ENCODE results near the gene VOPP1. TPM values are rescaled to one million over a fixed set of nuclear protein-coding genes. Genes with fewer than 3 reads are reported as not detected.

Gene VOPP1
- total and polyA plus RNA-seq, 5 donors from 2014 or later, result 40.3 to 128 (median 60.9) TPM

GRCh38 chr7:55517936-55518689, 54.2 kb downstream of the VOPP1 start:
- Mint-ChIP-seq H3K4me1 (peaks cover 37 to 82% (median 62%) of the 10 kb centered on the region in 4 donors), H3K9me3 (no peaks in the 10 kb centered on the region), H3K27me3 (no peaks in the 10 kb centered on the region), H3K4me3 (peak overlapping the region in 2 of 4 donors; percentile 5 to 20), H3K36me3 (peaks cover 44% of the 10 kb centered on the region), H3K27ac (peak overlapping the region in 2 of 3 donors; percentile 45 to 93)
- H3K36me3 ChIP-seq (ENCODE audit: control insufficient read depth, insufficient read depth, low read length), result peaks cover 66% of the 10 kb centered on the region
- peaks cover 40% of the 10 kb centered on the region for H3K4me1 ChIP-seq (ENCODE audit: control insufficient read depth, insufficient read depth, low read length, poor library complexity, severe bottlenecking)
- ATAC-seq (ENCODE audit: low read depth in 2 of 2), result no peak
- H3K27me3 ChIP-seq (ENCODE audit: control insufficient read depth, insufficient read depth, low read length), result no peaks in the 10 kb centered on the region
- H3K27ac ChIP-seq (ENCODE audit: insufficient read depth, low read length, poor library complexity, severe bottlenecking), result peak overlapping the region; percentile 27
- H3K4me3 ChIP-seq (ENCODE audit: low read depth, low read length), result no peak overlapping the region
- no peak for DNase-seq
- no peaks in the 10 kb centered on the region for H3K9me3 ChIP-seq (ENCODE audit: control insufficient read depth in 2 of 2, low read length in 2 of 2)

- H3K4me3 ChIP-seq (ENCODE audit: low read depth, low read length), result no peak overlapping the region
- Mint-ChIP-seq H3K4me3 (peak overlapping the region in 2 of 4 donors; percentile 5 to 23), H3K27me3 (no peaks in the 10 kb centered on the region), H3K9me3 (no peaks in the 10 kb centered on the region), H3K4me1 (peaks cover 36 to 82% (median 56%) of the 10 kb centered on the region in 4 donors), H3K27ac (peak overlapping the region in 2 of 3 donors; percentile 45 to 63), H3K36me3 (peaks cover 47% of the 10 kb centered on the region)
- peaks cover 40% of the 10 kb centered on the region for H3K4me1 ChIP-seq (ENCODE audit: control insufficient read depth, insufficient read depth, low read length, poor library complexity, severe bottlenecking)
- peak; percentile 78 to 79 for ATAC-seq (ENCODE audit: low read depth in 2 of 2)
- no peaks in the 10 kb centered on the region for H3K9me3 ChIP-seq (ENCODE audit: control insufficient read depth in 2 of 2, low read length in 2 of 2)
- peak in 2 of 3 donors; percentile 23 to 56 for DNase-seq
- no peaks in the 10 kb centered on the region for H3K27me3 ChIP-seq (ENCODE audit: control insufficient read depth, insufficient read depth, low read length)
- peak overlapping the region; percentile 42 for H3K27ac ChIP-seq (ENCODE audit: insufficient read depth, low read length, poor library complexity, severe bottlenecking)
- H3K36me3 ChIP-seq (ENCODE audit: control insufficient read depth, insufficient read depth, low read length), result peaks cover 68% of the 10 kb centered on the region
These were observed 55.1 kb downstream of the VOPP1 start for GRCh38 chr7:55517191-55517633.

GRCh38 chr7:55516409-55516808, 55.9 kb downstream of the VOPP1 start:
- Mint-ChIP-seq H3K4me1 (peaks cover 41 to 84% (median 58%) of the 10 kb centered on the region in 4 donors), H3K4me3 (peak overlapping the region; percentile 21 to 69 (median 56))

GRCh38 chr7:55515569-55516279, 56.6 kb downstream of the VOPP1 start:
- H3K4me3 ChIP-seq (ENCODE audit: low read depth, low read length), result peak overlapping the region; percentile 9
- no peaks in the 10 kb centered on the region for H3K9me3 ChIP-seq (ENCODE audit: control insufficient read depth in 2 of 2, low read length in 2 of 2)
- no peaks in the 10 kb centered on the region for H3K27me3 Mint-ChIP-seq
- ATAC-seq (ENCODE audit: low read depth in 2 of 2) (peak in 1 of 2 donors; percentile 11), DNase-seq (peak in 1 of 3 donors; percentile 30)
- no peaks in the 10 kb centered on the region for H3K9me3 Mint-ChIP-seq
- no peaks in the 10 kb centered on the region for H3K27me3 ChIP-seq (ENCODE audit: control insufficient read depth, insufficient read depth, low read length)
- peaks cover 35 to 85% (median 59%) of the 10 kb centered on the region in 4 donors for H3K4me1 Mint-ChIP-seq
- H3K4me1 ChIP-seq (ENCODE audit: control insufficient read depth, insufficient read depth, low read length, poor library complexity, severe bottlenecking), result peaks cover 37% of the 10 kb centered on the region
- H3K27ac Mint-ChIP-seq, result peak overlapping the region; percentile 70 to 88 (median 79)
- H3K36me3 ChIP-seq (ENCODE audit: control insufficient read depth, insufficient read depth, low read length), result peaks cover 66% of the 10 kb centered on the region
- peaks cover 46% of the 10 kb centered on the region for H3K36me3 Mint-ChIP-seq
- peak overlapping the region; percentile 51 for H3K27ac ChIP-seq (ENCODE audit: insufficient read depth, low read length, poor library complexity, severe bottlenecking)
- peak overlapping the region in 3 of 4 donors; percentile 52 to 69 (median 61) for H3K4me3 Mint-ChIP-seq

More at GRCh38 chr7:55516409-55516808, 55.9 kb downstream of the VOPP1 start:
- no peaks in the 10 kb centered on the region for H3K27me3 Mint-ChIP-seq
- Histone ChIP-seq H3K4me3 (ENCODE audit: low read depth, low read length) (peak overlapping the region; percentile 9), H3K4me1 (ENCODE audit: control insufficient read depth, insufficient read depth, low read length, poor library complexity, severe bottlenecking) (peaks cover 39% of the 10 kb centered on the region), H3K9me3 (ENCODE audit: control insufficient read depth in 2 of 2, low read length in 2 of 2) (no peaks in the 10 kb centered on the region), H3K36me3 (ENCODE audit: control insufficient read depth, insufficient read depth, low read length) (peaks cover 67% of the 10 kb centered on the region), H3K27ac (ENCODE audit: insufficient read depth, low read length, poor library complexity, severe bottlenecking) (peak overlapping the region; percentile 51), H3K27me3 (ENCODE audit: control insufficient read depth, insufficient read depth, low read length) (no peaks in the 10 kb centered on the region)
- peaks cover 47% of the 10 kb centered on the region for H3K36me3 Mint-ChIP-seq
- H3K27ac Mint-ChIP-seq, result peak overlapping the region; percentile 70 to 88 (median 79)
- no peak for DNase-seq
- no peaks in the 10 kb centered on the region for H3K9me3 Mint-ChIP-seq
- ATAC-seq (ENCODE audit: low read depth in 2 of 2), result no peak

DNA sequence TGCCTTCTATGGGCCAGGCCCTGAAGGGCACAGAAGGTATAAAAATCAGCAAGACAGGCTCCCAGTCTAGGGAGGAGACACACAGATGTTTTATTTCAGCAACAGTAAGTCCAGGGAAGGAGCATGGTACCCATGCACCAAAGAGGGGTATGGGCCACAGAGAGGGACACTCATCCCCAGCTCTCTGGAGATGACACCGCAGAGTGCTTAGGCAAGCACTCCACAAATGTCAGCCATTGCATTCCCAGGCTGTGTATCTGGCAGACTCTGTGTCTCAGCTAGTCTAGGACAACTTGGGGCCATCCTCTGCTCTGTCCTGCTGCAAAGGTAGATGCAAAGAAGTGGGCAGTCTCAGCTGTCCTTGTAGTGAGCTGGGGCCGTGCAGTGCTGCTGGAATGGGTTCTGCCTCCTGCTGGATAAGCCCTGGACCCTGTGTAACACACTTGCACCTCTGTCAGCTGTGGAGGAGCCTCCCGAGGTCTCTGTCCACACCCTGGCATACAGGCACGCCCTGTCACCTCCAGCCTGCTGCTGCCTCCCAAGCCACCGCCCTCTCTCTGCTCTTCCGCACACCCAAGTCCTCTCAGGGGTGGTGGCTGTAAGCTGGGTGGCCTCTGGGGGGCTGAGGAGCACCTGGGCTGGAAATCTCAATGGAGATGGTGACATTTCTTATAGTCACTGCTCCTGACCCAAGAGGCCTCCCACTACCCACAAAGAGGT, 57.6 kb downstream of the VOPP1 start:
- Histone ChIP-seq H3K9me3 (ENCODE audit: control insufficient read depth in 2 of 2, low read length in 2 of 2) (no peaks in the 10 kb centered on the region), H3K4me1 (ENCODE audit: control insufficient read depth, insufficient read depth, low read length, poor library complexity, severe bottlenecking) (peaks cover 39% of the 10 kb centered on the region), H3K27me3 (ENCODE audit: control insufficient read depth, insufficient read depth, low read length) (no peaks in the 10 kb centered on the region), H3K27ac (ENCODE audit: insufficient read depth, low read length, poor library complexity, severe bottlenecking) (no peak overlapping the region), H3K36me3 (ENCODE audit: control insufficient read depth, insufficient read depth, low read length) (peaks cover 61% of the 10 kb centered on the region), H3K4me3 (ENCODE audit: low read depth, low read length) (no peak overlapping the region)
- ATAC-seq (ENCODE audit: low read depth in 2 of 2) (no peak), DNase-seq (no peak)
- Mint-ChIP-seq H3K9me3 (no peaks in the 10 kb centered on the region), H3K27me3 (no peaks in the 10 kb centered on the region), H3K27ac (peak overlapping the region in 2 of 3 donors; percentile 60 to 70), H3K36me3 (peaks cover 38% of the 10 kb centered on the region), H3K4me3 (no peak overlapping the region), H3K4me1 (peaks cover 31 to 82% (median 59%) of the 10 kb centered on the region in 4 donors)

- Histone ChIP-seq H3K36me3 (ENCODE audit: control insufficient read depth, insufficient read depth, low read length) (peaks cover 53% of the 10 kb centered on the region), H3K9me3 (ENCODE audit: control insufficient read depth in 2 of 2, low read length in 2 of 2) (no peaks in the 10 kb centered on the region), H3K27me3 (ENCODE audit: control insufficient read depth, insufficient read depth, low read length) (no peaks in the 10 kb centered on the region), H3K27ac (ENCODE audit: insufficient read depth, low read length, poor library complexity, severe bottlenecking) (no peak overlapping the region), H3K4me3 (ENCODE audit: low read depth, low read length) (no peak overlapping the region), H3K4me1 (ENCODE audit: control insufficient read depth, insufficient read depth, low read length, poor library complexity, severe bottlenecking) (peaks cover 46% of the 10 kb centered on the region)
- H3K4me1 Mint-ChIP-seq, result peaks cover 31 to 82% (median 62%) of the 10 kb centered on the region in 4 donors
- ATAC-seq (ENCODE audit: low read depth in 2 of 2) (no peak), DNase-seq (no peak)
- peak overlapping the region; percentile 60 to 70 (median 64) for H3K27ac Mint-ChIP-seq
- H3K9me3 Mint-ChIP-seq, result no peaks in the 10 kb centered on the region
- H3K4me3 Mint-ChIP-seq, result no peak overlapping the region
- H3K27me3 Mint-ChIP-seq, result no peaks in the 10 kb centered on the region
- H3K36me3 Mint-ChIP-seq, result peaks cover 30% of the 10 kb centered on the region
These were observed 58.4 kb downstream of the VOPP1 start for GRCh38 chr7:55513868-55514267.

DNA sequence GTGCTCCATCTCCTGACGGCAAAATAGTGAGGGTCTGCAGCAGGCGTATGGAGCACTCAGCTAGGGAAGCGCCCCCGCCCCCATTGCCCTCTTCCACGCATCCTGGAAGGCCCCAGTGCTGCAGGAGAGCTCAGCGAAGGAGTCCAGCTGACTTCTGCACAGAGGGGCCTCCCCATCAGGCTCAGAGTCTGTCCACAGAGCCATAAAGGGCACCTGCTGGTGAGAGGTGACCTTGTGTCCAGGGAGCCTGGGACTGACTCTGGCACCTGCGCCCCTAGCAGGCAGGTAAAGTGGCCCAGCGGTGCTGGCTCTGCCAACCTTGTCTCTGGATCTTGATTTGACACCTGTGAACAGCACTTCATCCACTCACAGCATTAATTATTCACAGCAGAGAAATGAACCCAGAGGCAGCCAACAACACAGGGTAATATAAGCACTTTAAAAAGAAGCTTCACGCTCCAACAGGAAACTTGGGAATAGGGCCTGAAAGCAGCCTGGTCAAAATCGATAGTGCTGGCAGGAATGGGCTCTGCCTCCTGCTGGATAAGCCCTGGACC, 59.6 kb downstream of the VOPP1 start:
- H3K4me1 Mint-ChIP-seq, result peaks cover 21 to 72% (median 57%) of the 10 kb centered on the region in 4 donors
- Histone ChIP-seq H3K4me1 (ENCODE audit: control insufficient read depth, insufficient read depth, low read length, poor library complexity, severe bottlenecking) (peaks cover 36% of the 10 kb centered on the region), H3K27me3 (ENCODE audit: control insufficient read depth, insufficient read depth, low read length) (no peaks in the 10 kb centered on the region), H3K4me3 (ENCODE audit: low read depth, low read length) (no peak overlapping the region), H3K27ac (ENCODE audit: insufficient read depth, low read length, poor library complexity, severe bottlenecking) (no peak overlapping the region), H3K9me3 (ENCODE audit: control insufficient read depth in 2 of 2, low read length in 2 of 2) (no peaks in the 10 kb centered on the region), H3K36me3 (ENCODE audit: control insufficient read depth, insufficient read depth, low read length) (peaks cover 44% of the 10 kb centered on the region)
- H3K4me3 Mint-ChIP-seq, result no peak overlapping the region
- DNase-seq, result no peak
- no peak for ATAC-seq (ENCODE audit: low read depth in 2 of 2)
- peak overlapping the region in 2 of 3 donors; percentile 26 to 79 for H3K27ac Mint-ChIP-seq
- H3K27me3 Mint-ChIP-seq, result no peaks in the 10 kb centered on the region
- no peaks in the 10 kb centered on the region for H3K9me3 Mint-ChIP-seq
- peaks cover 21% of the 10 kb centered on the region for H3K36me3 Mint-ChIP-seq

All from CD4-positive, CD25-positive, alpha-beta regulatory T cell (primary cell).